Adrenal gland (tissue), 12 donors: ENCODE results near the gene MAPKAP1. TPM values are rescaled to one million over a fixed set of nuclear protein-coding genes. Genes with fewer than 3 reads are reported as not detected.

ENCODE experiments used
- DNase-seq, 7 donors: peaks; one replicate each; pipeline ENCODE4 v3.0.0-alpha.2; 2019 to 2020
- H3K27ac ChIP-seq, 5 donors: fragments of 200-600 bp; sonication (generic) in 4 of 5; 1 replicate in 3 of 5; 2 replicates in 2 of 5; pipeline versions ENCODE4 v1.5.1 to v1.8.0; 2016 to 2020; ENCODE audit warnings: mild to moderate bottlenecking in 1 of 5
- H3K27me3 ChIP-seq: fragments of 200-600 bp; 2 replicates; pipeline ENCODE4 v1.8.0; 2021
- H3K36me3 ChIP-seq, 2 donors: fragments of 200-600 bp; replicated peaks in 1 of 2; 1 replicate in 1 of 2; 2 replicates in 1 of 2; pipeline versions ENCODE4 v1.5.1 to v1.8.0; 2018 to 2022
- H3K4me1 ChIP-seq, 2 donors: fragments of 200-600 bp; replicated peaks in 1 of 2; 1 replicate in 1 of 2; 2 replicates in 1 of 2; pipeline versions ENCODE4 v1.5.1 to v1.8.0; 2018 to 2021
- H3K4me3 ChIP-seq, 4 donors: fragments of 200-600 bp; sonication (generic) in 3 of 4; one replicate each; pipeline ENCODE4 v1.5.1; 2016 to 2018
- H3K9me3 ChIP-seq, 3 donors: fragments of 200-600 bp; sonication (generic) in 1 of 3; replicated peaks in 1 of 3; 1 replicate in 2 of 3; 2 replicates in 1 of 3; pipeline versions ENCODE4 v1.5.1 to v1.8.0; 2016 to 2021
- POLR2A ChIP-seq, 2 donors: fragments of 450-650 bp; IDR thresholded peaks; one replicate each; pipeline ENCODE4 v1.6.1; 2017; ENCODE audit warnings: antibody characterized with exemption in 2 of 2, mild to moderate bottlenecking in 2 of 2, moderate library complexity in 1 of 2
- WGBS, 4 donors: extraction: QIAGEN DNeasy Blood & Tissue Kit in 2 of 4; methylation state at CpG; one replicate each; pipeline versions ENCODE4 v1.1.5 to v1.1.7; 2013 to 2017; 5-methylcytosine and 5-hydroxymethylcytosine counted together
- intact Hi-C, 2 donors: fragments of 100-400 bp; cut with DNase I; formaldehyde crosslinking; loops; one replicate each; pipeline versions ENCODE4 v1.14.1 to v1.15.0; 2022 to 2023
- polyA plus RNA-seq, 3 donors: library from polyadenylated mRNA; stranded (reverse); fragments of 200-250 nt in 2 of 3; fragments of 350-450 nt in 1 of 3; fragmentation: Illumina TruSeq in 1 of 3; extraction: RNeasy Lipid Tissue Mini Kit (QIAGEN cat#74804) in 1 of 3; gene quantifications; one replicate each; pipeline ENCODE4 v1.2.3, GENCODE V29; 2013 to 2014
- total RNA-seq, 9 donors: library from RNA; depleted of rRNA in 4 of 9; stranded (reverse); fragments of >200 nt in 4 of 9; fragments of 120-200 nt in 1 of 9; fragmentation: NEBNext Ultra II Directional in 1 of 9; extraction: Animal tissue kit (Norgen Biotek cat#: 25700) in 1 of 9; gene quantifications; one replicate each; pipeline versions ENCODE4 v1.1.0 to v1.2.4, GENCODE V29; 2013 to 2023
- TF ChIP-seq, protein P1 (sequence below), 6 experiments: fragments of 450-650 bp in 4 of 6; fragments of 200-600 bp in 2 of 6; sonication (generic) in 1 of 6; IDR thresholded peaks; 1 replicate in 5 of 6; 2 replicates in 1 of 6; pipeline versions ENCODE4 v1.5.1 to v1.8.0; 2016 to 2021; ENCODE audit warnings: antibody characterized with exemption in 6 of 6, mild to moderate bottlenecking in 2 of 6, moderate library complexity in 1 of 6
- donor health status: healthy with polysubstance abuse.
- donor health status: Bipolar disorder and iron deficiency.
- donor health status: DM: yes; HTN: yes; CAD: no.
- donor health status: DM: no; HTN: no; CAD: no.
- donor health status: DM: no; HTN: no; CAD: no.
- donor health status: DM: yes; HTN: yes; CAD: no.

Gene MAPKAP1
- total and polyA plus RNA-seq, 12 donors = 72.2 to 156 (median 94.9) TPM

DNA sequence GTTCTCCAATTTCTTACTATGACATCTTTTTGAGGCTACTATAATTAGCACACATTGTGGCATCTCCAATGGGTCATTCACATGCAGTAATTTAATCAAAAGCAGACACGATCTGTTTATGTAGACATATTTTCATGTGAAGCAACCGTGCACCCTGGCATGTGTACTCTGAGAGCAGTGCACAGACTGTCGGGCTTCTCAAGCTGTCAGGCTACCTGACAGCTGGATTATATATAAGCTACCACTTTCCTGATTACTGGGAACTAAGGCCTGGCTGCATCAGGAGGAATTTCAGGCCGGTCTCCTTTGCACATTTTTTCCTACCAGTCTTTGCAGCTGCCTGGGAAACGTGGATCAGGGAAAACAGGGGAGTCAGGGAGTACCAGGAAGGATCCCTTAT lies 197.5 kb downstream of the MAPKAP1 start:
- H3K27ac ChIP-seq = no peak overlapping the region

DNA sequence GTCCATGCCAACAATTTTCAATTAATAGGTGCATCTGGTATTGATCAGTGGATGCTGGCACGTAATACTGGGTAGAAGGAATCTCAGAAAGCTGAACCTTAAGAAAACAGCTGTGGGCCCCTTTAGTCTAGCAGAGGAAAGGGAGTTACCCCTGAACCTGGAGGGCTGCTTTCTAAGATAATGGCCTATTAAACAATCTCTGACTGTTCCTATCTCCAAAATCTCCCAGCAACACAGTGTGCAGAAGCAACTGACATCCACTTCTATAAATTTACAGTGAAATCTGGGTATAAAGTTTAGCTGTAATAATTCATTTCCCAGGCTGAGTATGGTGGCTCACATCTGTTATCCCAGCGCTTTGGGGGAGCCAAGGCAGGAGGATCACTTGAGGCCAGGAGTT lies 198.8 kb downstream of the MAPKAP1 start:
- peaks cover 7 to 14% of the 10 kb centered on the region in 2 donors for H3K4me1 ChIP-seq

More for the DNA sequence above, 197.5 kb downstream of the MAPKAP1 start:
- Histone ChIP-seq H3K36me3 (no peaks in the 10 kb centered on the region), H3K27me3 (no peaks in the 10 kb centered on the region), H3K4me3 (no peak overlapping the region), H3K4me1 (peaks cover 13 to 26% of the 10 kb centered on the region in 2 donors), H3K9me3 (no peaks in the 10 kb centered on the region)
- DNase-seq = no peak
- TF ChIP-seq, protein P1, sequence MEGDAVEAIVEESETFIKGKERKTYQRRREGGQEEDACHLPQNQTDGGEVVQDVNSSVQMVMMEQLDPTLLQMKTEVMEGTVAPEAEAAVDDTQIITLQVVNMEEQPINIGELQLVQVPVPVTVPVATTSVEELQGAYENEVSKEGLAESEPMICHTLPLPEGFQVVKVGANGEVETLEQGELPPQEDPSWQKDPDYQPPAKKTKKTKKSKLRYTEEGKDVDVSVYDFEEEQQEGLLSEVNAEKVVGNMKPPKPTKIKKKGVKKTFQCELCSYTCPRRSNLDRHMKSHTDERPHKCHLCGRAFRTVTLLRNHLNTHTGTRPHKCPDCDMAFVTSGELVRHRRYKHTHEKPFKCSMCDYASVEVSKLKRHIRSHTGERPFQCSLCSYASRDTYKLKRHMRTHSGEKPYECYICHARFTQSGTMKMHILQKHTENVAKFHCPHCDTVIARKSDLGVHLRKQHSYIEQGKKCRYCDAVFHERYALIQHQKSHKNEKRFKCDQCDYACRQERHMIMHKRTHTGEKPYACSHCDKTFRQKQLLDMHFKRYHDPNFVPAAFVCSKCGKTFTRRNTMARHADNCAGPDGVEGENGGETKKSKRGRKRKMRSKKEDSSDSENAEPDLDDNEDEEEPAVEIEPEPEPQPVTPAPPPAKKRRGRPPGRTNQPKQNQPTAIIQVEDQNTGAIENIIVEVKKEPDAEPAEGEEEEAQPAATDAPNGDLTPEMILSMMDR (IDR thresholded peaks at IDR 0.05) = no peak
- no peak for TF ChIP-seq POLR2A (IDR thresholded peaks at IDR 0.05)
- 29 to 51% (median 42%) methylated on average over 5 of the region's 5 CpGs for WGBS, 4 donors
- intact Hi-C loops = no loop called here

DNA sequence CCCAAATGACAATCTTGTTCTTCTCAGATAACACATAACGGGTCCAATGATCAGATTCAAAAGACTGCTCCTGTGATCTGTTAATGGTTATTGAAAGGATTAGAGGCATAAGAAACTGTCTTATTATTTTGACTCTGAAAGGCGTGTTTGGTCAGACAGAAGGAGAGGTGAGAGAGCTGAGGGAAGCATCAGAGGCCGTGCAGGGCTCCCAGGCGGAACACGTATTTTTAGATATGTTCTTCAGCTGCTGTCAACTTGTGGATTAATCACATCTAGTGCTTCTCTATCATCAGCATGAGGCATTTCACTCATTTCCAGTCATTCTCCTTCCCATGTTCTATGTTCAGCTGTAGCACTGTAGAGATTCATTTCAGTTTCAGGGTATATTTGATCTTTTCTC lies 199.8 kb downstream of the MAPKAP1 start:
- Histone ChIP-seq H3K4me3 (no peak overlapping the region), H3K9me3 (no peaks in the 10 kb centered on the region), H3K27ac (no peak overlapping the region), H3K4me1 (peaks cover 7 to 9% of the 10 kb centered on the region in 2 donors), H3K27me3 (no peaks in the 10 kb centered on the region), H3K36me3 (no peaks in the 10 kb centered on the region)
- intact Hi-C loops = no loop called here
- WGBS, 4 donors = 87 to 97% (median 94%) methylated on average over 5 of the region's 5 CpGs
- no peak for TF ChIP-seq POLR2A (IDR thresholded peaks at IDR 0.05)
- TF ChIP-seq, protein P1 (IDR thresholded peaks at IDR 0.05) = no peak
- DNase-seq = no peak

More for the DNA sequence above, 198.8 kb downstream of the MAPKAP1 start:
- no peak overlapping the region for H3K27ac ChIP-seq
- no peak for TF ChIP-seq POLR2A (IDR thresholded peaks at IDR 0.05)
- TF ChIP-seq, protein P1 (IDR thresholded peaks at IDR 0.05) = no peak
- H3K4me3 ChIP-seq = no peak overlapping the region
- H3K9me3 ChIP-seq = no peaks in the 10 kb centered on the region
- H3K27me3 ChIP-seq = no peaks in the 10 kb centered on the region
- no peaks in the 10 kb centered on the region for H3K36me3 ChIP-seq
- WGBS, 4 donors = 94 to 98% (median 95%) methylated on average over 2 of the region's 2 CpGs
- intact Hi-C loops = no loop called here
- DNase-seq = no peak

DNA sequence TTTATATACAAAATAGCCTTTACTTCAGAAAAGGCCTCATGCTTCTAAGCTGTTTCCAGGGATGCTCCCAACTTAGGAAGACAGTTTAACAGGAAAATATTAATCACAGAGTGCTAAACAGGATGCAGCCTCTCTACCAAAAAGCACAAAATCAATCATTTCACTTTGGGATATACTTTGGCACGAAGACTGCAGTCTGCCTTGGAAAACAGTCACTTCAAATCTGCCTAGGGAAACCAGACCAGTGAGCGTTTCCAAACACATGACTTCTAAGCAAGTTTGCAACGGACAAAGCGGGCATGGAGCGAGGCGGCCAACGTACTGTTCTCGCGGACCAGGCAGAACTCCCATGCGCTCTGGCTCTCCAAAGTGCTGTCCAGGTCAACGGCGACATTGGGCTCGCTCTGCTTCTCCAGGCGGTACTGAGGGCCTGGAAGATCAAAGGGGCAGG lies 201.0 kb downstream of the MAPKAP1 start:
- DNase-seq = peak in 1 of 7 donors; percentile 47
- peak overlapping the region in 1 of 5 donors; percentile 57 for H3K27ac ChIP-seq

More for the DNA sequence above, 201.0 kb downstream of the MAPKAP1 start:
- H3K4me3 ChIP-seq = no peak overlapping the region
- WGBS, 4 donors = 71 to 90% (median 79%) methylated on average over 13 to 14 of the region's 14 CpGs
- peaks cover 7 to 9% of the 10 kb centered on the region in 2 donors for H3K4me1 ChIP-seq
- TF ChIP-seq, protein P1 (IDR thresholded peaks at IDR 0.05) = no peak
- no peak for TF ChIP-seq POLR2A (IDR thresholded peaks at IDR 0.05)
- no peaks in the 10 kb centered on the region for H3K36me3 ChIP-seq
- intact Hi-C loops = no loop called here
- no peaks in the 10 kb centered on the region for H3K27me3 ChIP-seq
- no peaks in the 10 kb centered on the region for H3K9me3 ChIP-seq
